GM10847 (cell line): ENCODE data around the gene HDAC9.

Source experiments
- POLR2A ChIP-seq: IDR thresholded peaks from 2 replicates; pipeline ENCODE4 v1.6.1; 2011; ENCODE audit not compliant: insufficient read length; ENCODE audit errors: extremely low read depth

The HDAC9 gene

GRCh38 chr7:18889436-18889835 lies 393.9 kb downstream of the HDAC9 start:
- no peak for TF ChIP-seq POLR2A

- TF ChIP-seq POLR2A = no peak
Observed at GRCh38 chr7:18890134-18890533, 394.6 kb downstream of the HDAC9 start.

- no peak for TF ChIP-seq POLR2A
Observed at GRCh38 chr7:18890885-18891621, 395.5 kb downstream of the HDAC9 start.

- no peak for TF ChIP-seq POLR2A
Observed at GRCh38 chr7:18893156-18893555, 397.6 kb downstream of the HDAC9 start.

DNA sequence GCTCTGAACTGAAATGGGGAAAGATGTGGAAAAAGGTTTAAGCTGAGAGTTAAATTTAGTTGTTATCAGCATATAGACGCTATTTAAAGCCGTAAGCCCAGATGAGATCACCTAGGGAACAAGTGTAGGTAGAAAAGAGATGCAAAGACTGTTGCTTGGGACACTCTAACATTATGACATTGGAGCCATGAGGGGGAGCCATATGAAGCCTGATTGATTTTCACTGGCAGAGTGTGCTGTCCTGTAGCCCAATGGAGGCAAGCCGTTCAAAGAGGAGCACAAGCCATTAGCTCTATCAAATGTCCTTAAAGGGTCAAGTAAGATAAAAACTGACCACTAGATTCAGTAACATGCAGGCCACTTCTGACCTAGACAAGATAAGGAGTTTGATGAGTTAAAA lies 398.6 kb downstream of the HDAC9 start:
- no peak for TF ChIP-seq POLR2A

GRCh38 chr7:18895456-18895855 lies 399.9 kb downstream of the HDAC9 start:
- no peak for TF ChIP-seq POLR2A

- TF ChIP-seq POLR2A = no peak
Observed at GRCh38 chr7:18896343-18896975, 400.9 kb downstream of the HDAC9 start.

- no peak for TF ChIP-seq POLR2A
Observed at GRCh38 chr7:18900236-18900635, 404.7 kb downstream of the HDAC9 start.

- TF ChIP-seq POLR2A = no peak
Observed at GRCh38 chr7:18900803-18901202, 405.3 kb downstream of the HDAC9 start.

GRCh38 chr7:18901351-18901750 lies 405.8 kb downstream of the HDAC9 start:
- TF ChIP-seq POLR2A = no peak

GRCh38 chr7:18901982-18902421 lies 406.5 kb downstream of the HDAC9 start:
- no peak for TF ChIP-seq POLR2A

DNA sequence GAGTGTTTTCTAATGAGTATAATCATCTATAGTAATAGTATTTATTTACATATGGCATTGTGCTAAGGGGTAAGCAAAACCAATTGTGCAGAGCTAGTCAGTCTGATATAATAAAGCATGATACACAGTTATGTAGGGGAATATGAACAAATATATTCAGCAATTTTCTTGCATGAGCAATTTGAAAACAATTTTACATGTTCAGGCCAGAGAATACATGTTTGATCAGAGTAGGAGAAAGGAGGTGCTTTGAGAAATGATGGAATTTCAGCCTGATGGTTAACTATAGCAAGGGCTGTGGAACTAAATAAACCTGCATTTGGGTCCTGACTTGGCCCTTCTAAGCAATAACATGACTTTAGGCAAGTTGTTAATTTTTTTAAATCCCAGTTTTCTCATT lies 407.3 kb downstream of the HDAC9 start:
- no peak for TF ChIP-seq POLR2A

DNA sequence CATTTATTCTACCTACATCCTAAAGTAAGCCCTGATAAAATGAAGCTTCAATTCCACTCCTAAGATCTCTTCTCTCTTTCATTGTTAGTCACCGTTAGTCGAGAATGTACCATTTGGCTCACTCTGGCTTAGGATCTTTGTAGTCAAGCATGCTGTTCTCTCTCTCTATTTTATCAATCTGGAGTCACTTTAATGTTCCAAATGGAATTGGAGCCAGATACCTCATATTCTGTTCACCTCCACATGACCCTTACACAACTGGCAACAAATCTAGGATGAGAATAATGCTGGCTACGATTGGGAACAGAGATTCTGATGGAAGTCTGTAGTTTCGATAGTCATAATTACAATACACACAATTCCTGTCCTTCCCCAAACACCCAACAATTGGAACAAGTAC lies 408.1 kb downstream of the HDAC9 start:
- TF ChIP-seq POLR2A = no peak

DNA sequence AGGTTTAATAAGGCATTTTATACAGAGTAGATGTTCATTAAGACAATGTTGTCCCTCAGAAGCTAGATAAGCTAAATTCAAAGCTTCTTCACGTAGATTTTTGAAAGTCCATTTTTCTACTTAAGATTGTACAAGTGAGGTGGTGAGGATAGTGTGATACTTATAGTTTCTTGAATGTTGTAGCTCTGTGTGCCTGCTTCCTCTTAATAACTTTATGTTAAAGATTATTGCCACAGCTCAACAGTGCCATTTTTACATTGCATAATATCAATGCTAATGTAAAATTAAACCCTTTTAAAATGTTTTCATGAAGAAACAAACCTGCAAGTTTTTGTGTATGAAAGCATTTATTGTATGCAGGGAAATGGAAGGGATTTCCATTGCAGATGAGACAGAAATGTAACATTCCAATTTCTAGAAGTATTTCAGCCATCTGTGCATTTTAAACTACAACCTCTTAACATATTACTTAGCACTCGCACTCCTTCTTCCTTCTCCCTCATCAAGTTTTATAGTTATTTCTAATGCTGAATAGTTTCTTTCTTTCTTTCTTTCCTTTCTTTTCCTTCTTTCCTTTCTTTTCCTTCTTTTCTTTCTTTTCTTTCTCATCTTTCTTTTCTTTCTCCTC lies 409.9 kb downstream of the HDAC9 start:
- no peak for TF ChIP-seq POLR2A

DNA sequence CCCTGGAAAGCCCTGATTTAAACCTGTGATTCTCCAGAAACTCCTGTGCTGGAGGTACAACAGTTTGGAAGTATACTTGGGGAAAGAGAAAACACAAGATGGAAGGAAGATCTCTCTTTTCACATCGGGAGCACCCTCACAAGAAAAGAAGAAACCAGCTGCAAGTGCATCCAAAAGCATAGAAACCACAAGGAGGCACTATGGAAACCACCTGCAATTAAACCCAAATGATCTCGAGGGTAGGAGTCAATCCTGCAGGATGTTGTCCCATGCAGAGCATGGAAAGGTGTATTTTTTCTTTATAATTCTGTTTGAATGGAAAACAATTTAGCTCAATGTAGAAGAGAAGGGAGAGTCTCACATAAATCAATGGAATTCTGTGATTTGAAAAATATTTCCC lies 411.4 kb downstream of the HDAC9 start:
- no peak for TF ChIP-seq POLR2A

DNA sequence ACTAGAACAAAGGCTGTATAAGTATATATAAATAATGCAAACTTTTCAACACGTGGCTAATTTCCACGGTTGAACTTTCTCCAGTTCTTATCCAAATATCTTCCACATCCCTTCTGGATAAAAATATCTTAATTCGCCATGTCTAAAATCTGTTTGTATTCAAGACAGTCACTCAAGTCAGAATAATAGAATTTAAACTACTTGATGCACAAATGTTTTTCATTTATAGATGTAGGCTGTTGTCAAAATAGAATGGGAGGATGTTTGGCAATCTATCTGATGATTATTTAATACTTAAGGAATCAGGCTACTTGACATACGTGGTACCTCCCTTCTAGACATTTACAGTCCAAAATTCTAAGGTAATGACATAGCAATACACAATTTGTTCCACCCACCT lies 417.6 kb downstream of the HDAC9 start:
- no peak for TF ChIP-seq POLR2A
